ENCODE data around the gene FBXW12.

Gene FBXW12

DNA sequence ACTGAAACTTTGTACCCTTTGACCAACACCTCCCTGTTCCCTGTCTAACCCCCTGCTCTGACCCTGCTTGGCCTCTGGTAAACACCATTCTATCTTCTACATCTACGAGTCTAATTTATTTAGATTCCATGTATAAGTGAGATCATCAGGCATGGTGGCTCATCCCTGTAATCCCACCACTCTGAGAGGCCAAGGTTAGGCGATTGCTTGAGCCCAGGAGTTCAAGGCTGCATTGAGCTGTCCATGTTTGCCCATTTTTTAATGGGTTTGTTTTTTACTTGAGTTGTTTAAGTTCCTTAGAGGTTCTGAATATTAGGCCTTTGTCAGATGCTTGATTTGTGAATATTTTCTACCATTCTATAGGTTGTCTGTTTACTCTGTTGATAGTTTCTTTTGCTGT is 16.9 kb downstream of the FBXW12 start:
- Histone ChIP-seq H3K27me3 (ENCODE audit: low read depth, low read length) (0 out of 2 replicates have a peak, but pooled peaks cover under 1% of the 10 kb centered on the region), H3K36me3 (replicated peaks; ENCODE audit: low read depth, low read length) (no peaks in the 10 kb centered on the region), H3K9ac (ENCODE audit: low read length) (no peak overlapping the region), H3K27ac (ENCODE audit: low read length) (no peak overlapping the region), H3K4me3 (ENCODE audit: low read length) (no peak overlapping the region), H3K4me2 (ENCODE audit: low read length) (no peak overlapping the region), H3K9me3 (ENCODE audit: insufficient read depth, low read length) (no peaks in the 10 kb centered on the region), H3K79me2 (ENCODE audit: low read length) (no peaks in the 10 kb centered on the region), H2AFZ (ENCODE audit: low read depth, low read length) (no peak overlapping the region), H3K4me1 (ENCODE audit: low read length) (no peaks in the 10 kb centered on the region), H4K20me1 (ENCODE audit: insufficient read depth, low read length) (no peaks in the 10 kb centered on the region)
- TF ChIP-seq EZH2phosphoT487 (IDR thresholded peaks at IDR 0.05; ENCODE audit: low read depth) = no peak
- TF ChIP-seq, protein P1, sequence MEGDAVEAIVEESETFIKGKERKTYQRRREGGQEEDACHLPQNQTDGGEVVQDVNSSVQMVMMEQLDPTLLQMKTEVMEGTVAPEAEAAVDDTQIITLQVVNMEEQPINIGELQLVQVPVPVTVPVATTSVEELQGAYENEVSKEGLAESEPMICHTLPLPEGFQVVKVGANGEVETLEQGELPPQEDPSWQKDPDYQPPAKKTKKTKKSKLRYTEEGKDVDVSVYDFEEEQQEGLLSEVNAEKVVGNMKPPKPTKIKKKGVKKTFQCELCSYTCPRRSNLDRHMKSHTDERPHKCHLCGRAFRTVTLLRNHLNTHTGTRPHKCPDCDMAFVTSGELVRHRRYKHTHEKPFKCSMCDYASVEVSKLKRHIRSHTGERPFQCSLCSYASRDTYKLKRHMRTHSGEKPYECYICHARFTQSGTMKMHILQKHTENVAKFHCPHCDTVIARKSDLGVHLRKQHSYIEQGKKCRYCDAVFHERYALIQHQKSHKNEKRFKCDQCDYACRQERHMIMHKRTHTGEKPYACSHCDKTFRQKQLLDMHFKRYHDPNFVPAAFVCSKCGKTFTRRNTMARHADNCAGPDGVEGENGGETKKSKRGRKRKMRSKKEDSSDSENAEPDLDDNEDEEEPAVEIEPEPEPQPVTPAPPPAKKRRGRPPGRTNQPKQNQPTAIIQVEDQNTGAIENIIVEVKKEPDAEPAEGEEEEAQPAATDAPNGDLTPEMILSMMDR (IDR thresholded peaks at IDR 0.05; ENCODE audit: low read depth, low read length) = no peak

GRCh38 chr3:48394391-48394790 is 22.4 kb downstream of the FBXW12 start:
- no peak for TF ChIP-seq EZH2phosphoT487 (IDR thresholded peaks at IDR 0.05; ENCODE audit: low read depth)
- TF ChIP-seq, protein P1 (IDR thresholded peaks at IDR 0.05; ENCODE audit: low read depth, low read length) = no peak
- Histone ChIP-seq H3K27me3 (ENCODE audit: low read depth, low read length) (peaks cover 13% of the 10 kb centered on the region; the same call in 1 of the 2 replicates), H3K9ac (ENCODE audit: low read length) (no peak overlapping the region), H3K79me2 (ENCODE audit: low read length) (no peaks in the 10 kb centered on the region), H3K4me3 (ENCODE audit: low read length) (no peak overlapping the region), H4K20me1 (ENCODE audit: insufficient read depth, low read length) (no peaks in the 10 kb centered on the region), H3K4me2 (ENCODE audit: low read length) (no peak overlapping the region), H2AFZ (ENCODE audit: low read depth, low read length) (no peak overlapping the region), H3K9me3 (ENCODE audit: insufficient read depth, low read length) (no peaks in the 10 kb centered on the region), H3K4me1 (ENCODE audit: low read length) (no peaks in the 10 kb centered on the region), H3K27ac (ENCODE audit: low read length) (no peak overlapping the region), H3K36me3 (replicated peaks; ENCODE audit: low read depth, low read length) (no peaks in the 10 kb centered on the region)

DNA sequence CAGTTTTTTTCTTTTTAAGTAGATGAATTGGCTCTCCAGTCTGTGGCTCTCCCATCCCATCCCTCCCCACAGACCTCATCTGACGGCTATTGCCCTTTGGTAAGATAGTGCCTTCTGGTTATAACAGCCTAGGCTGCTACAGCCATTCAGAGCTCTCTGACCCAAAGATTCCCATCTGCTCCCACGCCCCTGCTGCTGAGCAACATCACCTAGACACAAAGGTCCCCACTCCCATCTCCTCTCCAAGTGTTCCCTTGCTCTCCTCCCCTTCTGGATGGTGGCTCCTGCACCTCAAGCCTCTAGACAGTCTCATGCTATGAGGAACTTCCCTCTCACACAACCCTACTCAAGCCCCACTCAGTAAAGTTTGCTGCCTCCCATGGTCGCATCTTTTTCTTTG is 23.7 kb downstream of the FBXW12 start:
- H3K27me3 ChIP-seq (ENCODE audit: low read depth, low read length) = peaks cover 13% of the 10 kb centered on the region; the same call in 1 of the 2 replicates
- H3K9me3 ChIP-seq (ENCODE audit: insufficient read depth, low read length) = no peaks in the 10 kb centered on the region
- TF ChIP-seq EZH2phosphoT487 (IDR thresholded peaks at IDR 0.05; ENCODE audit: low read depth) = no peak
- TF ChIP-seq, protein P1 (IDR thresholded peaks at IDR 0.05; ENCODE audit: low read depth, low read length) = no peak
- H2AFZ ChIP-seq (ENCODE audit: low read depth, low read length) = no peak overlapping the region
- H3K27ac ChIP-seq (ENCODE audit: low read length) = no peak overlapping the region
- no peaks in the 10 kb centered on the region for H3K79me2 ChIP-seq (ENCODE audit: low read length)
- no peak overlapping the region for H3K4me3 ChIP-seq (ENCODE audit: low read length)
- no peaks in the 10 kb centered on the region for H3K36me3 ChIP-seq (replicated peaks; ENCODE audit: low read depth, low read length)
- no peaks in the 10 kb centered on the region for H4K20me1 ChIP-seq (ENCODE audit: insufficient read depth, low read length)
- H3K4me2 ChIP-seq (ENCODE audit: low read length) = no peak overlapping the region
- no peaks in the 10 kb centered on the region for H3K4me1 ChIP-seq (ENCODE audit: low read length)
- H3K9ac ChIP-seq (ENCODE audit: low read length) = no peak overlapping the region

DNA sequence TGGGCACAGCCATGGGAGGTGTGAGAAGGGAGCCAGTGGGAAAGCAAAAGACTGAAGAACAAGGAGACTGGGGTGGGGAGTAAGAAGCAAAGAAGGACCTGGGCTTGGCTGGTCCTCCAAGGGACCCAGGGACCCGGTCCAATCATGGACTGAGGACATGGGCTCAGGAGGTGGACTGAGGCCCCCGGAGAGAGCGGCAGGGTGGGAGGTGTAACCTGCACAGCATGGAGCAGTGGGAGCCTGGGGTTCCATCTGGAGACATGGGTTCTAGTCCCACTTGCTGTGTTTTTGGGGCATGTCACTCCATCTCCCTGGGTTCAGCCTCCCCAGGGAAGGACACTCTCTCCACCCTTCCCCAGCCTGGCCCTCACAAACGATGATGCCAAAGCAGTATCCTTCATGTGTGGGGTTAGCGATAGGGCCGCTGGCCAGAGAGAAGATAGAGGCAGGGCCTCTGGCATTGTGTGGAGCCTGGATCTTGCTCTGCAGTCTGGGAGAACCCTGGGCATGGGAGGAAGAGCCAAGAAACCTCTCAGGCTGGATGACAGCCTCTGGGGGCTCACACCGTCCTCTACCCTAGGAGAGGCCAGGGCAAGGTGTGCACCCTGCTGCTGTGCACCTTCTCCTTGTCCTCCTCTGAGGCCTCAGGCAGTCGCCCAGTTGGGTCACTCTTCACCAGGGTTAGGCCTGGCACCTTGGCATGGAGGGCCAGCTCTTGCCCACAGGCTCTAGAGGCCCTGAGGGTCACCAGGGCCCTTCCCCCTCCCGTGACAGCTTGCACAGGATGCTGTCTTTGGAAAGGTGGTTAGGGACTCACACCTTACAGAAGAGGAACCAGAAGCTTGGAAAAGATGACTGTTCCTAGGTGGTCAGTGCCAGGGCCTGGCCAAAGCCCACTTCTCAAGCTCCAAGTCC is 26.0 kb downstream of the FBXW12 start:
- H3K27ac ChIP-seq (ENCODE audit: low read length) = no peak overlapping the region

More for the DNA sequence above, 26.0 kb downstream of the FBXW12 start:
- Histone ChIP-seq H2AFZ (ENCODE audit: low read depth, low read length) (no peak overlapping the region), H3K4me1 (ENCODE audit: low read length) (no peaks in the 10 kb centered on the region), H3K27me3 (ENCODE audit: low read depth, low read length) (peaks cover 13% of the 10 kb centered on the region; the same call in 1 of the 2 replicates), H3K79me2 (ENCODE audit: low read length) (no peaks in the 10 kb centered on the region), H3K4me3 (ENCODE audit: low read length) (no peak overlapping the region), H4K20me1 (ENCODE audit: insufficient read depth, low read length) (no peaks in the 10 kb centered on the region), H3K4me2 (ENCODE audit: low read length) (no peak overlapping the region), H3K9ac (ENCODE audit: low read length) (no peak overlapping the region), H3K36me3 (replicated peaks; ENCODE audit: low read depth, low read length) (no peaks in the 10 kb centered on the region), H3K9me3 (ENCODE audit: insufficient read depth, low read length) (no peaks in the 10 kb centered on the region)
- TF ChIP-seq EZH2phosphoT487 (IDR thresholded peaks at IDR 0.05; ENCODE audit: low read depth) = no peak
- TF ChIP-seq, protein P1 (IDR thresholded peaks at IDR 0.05; ENCODE audit: low read depth, low read length) = no peak

Data from OCI-LY3 (cell line).